ENCODE results near the gene FIGLA. TPM values are rescaled to one million over a fixed set of nuclear protein-coding genes. Genes with fewer than 3 reads are reported as not detected.
"Not testable (repeated sequence)": the region's sequence is repeated elsewhere in the genome, so short reads cannot be mapped to it uniquely, and the experiment has no call there.

The FIGLA gene
- total RNA-seq, 1 donor from 2014 or later: not detected

- no peak for DNase-seq (ENCODE audit: low read depth)
Measured at GRCh38 chr2:70808983-70809958, 18.8 kb upstream of the FIGLA start.

- no peak for DNase-seq (ENCODE audit: low read depth)
Measured at GRCh38 chr2:70807828-70808118, 17.3 kb upstream of the FIGLA start.

- no peak for DNase-seq (ENCODE audit: low read depth)
Measured at GRCh38 chr2:70807102-70807827, 16.8 kb upstream of the FIGLA start.

- no peak for DNase-seq (ENCODE audit: low read depth)
Measured at GRCh38 chr2:70806620-70807019, 16.2 kb upstream of the FIGLA start.

- DNase-seq (ENCODE audit: low read depth): no peak
Measured at GRCh38 chr2:70806013-70806412, 15.6 kb upstream of the FIGLA start.

- no peak for DNase-seq (ENCODE audit: low read depth)
Measured at GRCh38 chr2:70801607-70802263, 11.3 kb upstream of the FIGLA start.

- no peak for DNase-seq (ENCODE audit: low read depth)
Measured at GRCh38 chr2:70799706-70800105, 9.3 kb upstream of the FIGLA start.

- not testable (repeated sequence) for DNase-seq (ENCODE audit: low read depth)
Measured at GRCh38 chr2:70797996-70798395, 7.6 kb upstream of the FIGLA start.

GRCh38 chr2:70797506-70797905 is 7.1 kb upstream of the FIGLA start:
- no peak for DNase-seq (ENCODE audit: low read depth)

- DNase-seq (ENCODE audit: low read depth): no peak
Measured at GRCh38 chr2:70796262-70796661, 5.8 kb upstream of the FIGLA start.

GRCh38 chr2:70795164-70795995 is 4.9 kb upstream of the FIGLA start:
- no peak for DNase-seq (ENCODE audit: low read depth)

GRCh38 chr2:70793450-70793849 is 3.0 kb upstream of the FIGLA start:
- no peak for DNase-seq (ENCODE audit: low read depth)

- peak; percentile 18 for DNase-seq (ENCODE audit: low read depth)
Measured at GRCh38 chr2:70789304-70790135, 923 bp downstream of the FIGLA start.

- DNase-seq (ENCODE audit: low read depth): peak; percentile 25
Measured at GRCh38 chr2:70785137-70785911, 5.1 kb downstream of the FIGLA start.

- no peak for DNase-seq (ENCODE audit: low read depth)
Measured at GRCh38 chr2:70784320-70784719, 6.1 kb downstream of the FIGLA start.

- DNase-seq (ENCODE audit: low read depth): no peak
Measured at GRCh38 chr2:70779911-70780545, 10.4 kb downstream of the FIGLA start.

GRCh38 chr2:70779491-70779890 is 11.0 kb downstream of the FIGLA start:
- no peak for DNase-seq (ENCODE audit: low read depth)

- DNase-seq (ENCODE audit: low read depth): no peak
Measured at GRCh38 chr2:70778676-70779075, 11.8 kb downstream of the FIGLA start.

GRCh38 chr2:70777450-70777849 is 13.0 kb downstream of the FIGLA start:
- DNase-seq (ENCODE audit: low read depth): peak; percentile 20
